LNCAP (cell line): ENCODE data around the gene NEURL2.

Experiments used
- TF ChIP-seq, protein P1 (sequence below): fragments of 450-650 bp; IDR thresholded peaks from 2 replicates; pipeline ENCODE4 v1.5.1; 2017; ENCODE audit warnings: mild to moderate bottlenecking

Gene NEURL2

DNA sequence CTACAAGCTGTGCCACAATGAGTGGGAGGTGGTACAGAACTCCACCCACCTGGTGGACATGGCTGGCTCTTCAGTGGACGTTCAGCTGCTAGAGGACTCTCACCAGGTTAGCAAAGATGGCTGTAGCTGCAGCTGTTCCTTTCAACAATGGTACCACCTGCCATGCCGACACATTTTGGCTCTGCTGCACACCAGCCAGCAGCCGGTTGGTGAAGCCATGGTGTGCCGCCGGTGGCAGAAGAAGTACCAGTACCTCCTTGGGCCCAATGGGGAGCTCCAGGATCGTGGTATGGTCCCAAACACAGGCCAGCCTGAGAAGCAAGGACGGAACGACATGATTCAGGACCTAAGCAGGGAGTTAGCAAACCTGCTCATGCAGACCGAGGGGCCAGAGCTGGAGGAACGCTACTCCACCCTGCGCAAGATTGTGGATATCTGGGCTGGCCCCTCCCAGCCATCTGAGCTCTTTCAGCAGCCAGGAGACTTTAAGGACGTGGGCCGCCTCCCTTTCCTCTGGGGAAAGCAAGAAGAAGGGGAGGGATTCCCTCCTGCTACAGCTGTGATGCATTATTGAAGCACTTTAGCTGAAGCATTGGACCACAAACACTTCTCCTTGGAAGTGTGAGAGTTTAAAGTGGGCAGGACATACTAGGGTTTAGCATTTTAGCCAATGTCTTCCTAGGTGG is 12.8 kb downstream of the NEURL2 start:
- TF ChIP-seq, protein P1, sequence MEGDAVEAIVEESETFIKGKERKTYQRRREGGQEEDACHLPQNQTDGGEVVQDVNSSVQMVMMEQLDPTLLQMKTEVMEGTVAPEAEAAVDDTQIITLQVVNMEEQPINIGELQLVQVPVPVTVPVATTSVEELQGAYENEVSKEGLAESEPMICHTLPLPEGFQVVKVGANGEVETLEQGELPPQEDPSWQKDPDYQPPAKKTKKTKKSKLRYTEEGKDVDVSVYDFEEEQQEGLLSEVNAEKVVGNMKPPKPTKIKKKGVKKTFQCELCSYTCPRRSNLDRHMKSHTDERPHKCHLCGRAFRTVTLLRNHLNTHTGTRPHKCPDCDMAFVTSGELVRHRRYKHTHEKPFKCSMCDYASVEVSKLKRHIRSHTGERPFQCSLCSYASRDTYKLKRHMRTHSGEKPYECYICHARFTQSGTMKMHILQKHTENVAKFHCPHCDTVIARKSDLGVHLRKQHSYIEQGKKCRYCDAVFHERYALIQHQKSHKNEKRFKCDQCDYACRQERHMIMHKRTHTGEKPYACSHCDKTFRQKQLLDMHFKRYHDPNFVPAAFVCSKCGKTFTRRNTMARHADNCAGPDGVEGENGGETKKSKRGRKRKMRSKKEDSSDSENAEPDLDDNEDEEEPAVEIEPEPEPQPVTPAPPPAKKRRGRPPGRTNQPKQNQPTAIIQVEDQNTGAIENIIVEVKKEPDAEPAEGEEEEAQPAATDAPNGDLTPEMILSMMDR: no peak

DNA sequence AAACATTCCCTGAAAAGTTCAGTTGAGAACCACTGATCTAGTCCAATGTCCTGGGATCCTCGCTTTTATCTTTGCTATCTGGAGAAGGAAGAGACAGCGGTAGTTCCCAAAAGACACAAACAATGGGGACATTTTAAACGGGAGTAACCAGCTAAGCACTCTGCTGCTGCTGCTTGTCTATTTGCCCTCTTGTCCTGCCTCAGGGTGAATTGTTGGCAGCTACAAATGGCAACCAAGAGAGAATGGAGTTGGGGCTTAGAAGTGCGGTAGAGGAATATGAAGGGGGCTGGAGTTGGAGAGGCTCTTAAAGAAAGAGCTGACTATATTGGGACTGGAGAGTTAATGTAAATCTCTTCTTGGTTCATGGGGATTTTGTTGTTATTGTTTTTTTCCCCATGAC is 16.4 kb downstream of the NEURL2 start:
- TF ChIP-seq, protein P1: no peak

DNA sequence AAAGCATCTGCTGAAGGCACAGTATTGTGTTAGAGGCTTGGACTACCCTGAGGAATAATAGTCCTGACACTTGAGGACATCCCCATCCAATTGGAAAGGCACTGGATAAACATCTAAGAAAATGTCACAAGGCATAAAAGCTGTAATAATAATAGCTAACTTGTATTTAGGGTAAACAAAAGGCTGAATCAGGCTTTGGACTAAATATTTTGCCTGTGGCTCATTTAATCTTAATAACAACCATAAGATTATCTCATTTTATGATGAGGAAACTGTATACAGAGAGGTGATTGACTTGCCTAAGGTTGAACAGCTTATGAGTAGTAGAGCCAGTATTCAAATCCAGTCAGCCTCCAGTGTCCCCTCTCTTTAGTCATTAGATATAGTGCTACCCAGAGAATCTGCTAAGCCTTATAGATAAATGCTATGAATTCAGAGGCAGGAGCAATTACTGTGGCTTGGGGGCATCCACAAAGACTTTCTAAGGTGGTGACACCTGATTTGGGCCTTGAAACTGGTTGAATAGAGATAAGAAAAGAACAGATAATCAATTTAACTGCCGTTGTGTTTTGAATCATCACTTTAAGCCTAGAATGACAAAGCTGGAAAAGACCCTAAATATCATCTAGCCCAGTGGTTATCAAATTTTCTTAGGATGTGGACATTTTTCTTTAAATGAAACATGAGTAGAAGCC is 17.5 kb downstream of the NEURL2 start:
- TF ChIP-seq, protein P1: no peak

DNA sequence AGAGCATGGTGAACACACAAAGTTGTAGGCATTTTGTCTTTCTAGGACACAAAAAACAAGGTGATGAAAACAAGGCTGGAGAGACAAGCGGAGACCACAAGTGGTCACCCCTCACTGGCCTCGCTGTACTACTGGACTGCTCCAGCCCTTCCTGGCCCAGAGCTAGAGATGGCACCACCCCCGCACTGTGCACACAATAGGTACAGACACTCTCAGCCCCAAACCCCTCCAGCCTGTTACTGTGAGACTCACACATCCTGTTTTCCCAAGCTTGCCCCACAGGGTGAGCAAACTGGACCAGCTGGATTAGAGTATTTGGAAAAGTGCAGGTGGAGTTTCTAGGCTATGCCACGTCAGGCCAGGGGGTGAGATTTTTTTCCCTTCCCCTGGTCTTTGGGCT is 18.4 kb downstream of the NEURL2 start:
- TF ChIP-seq, protein P1: no peak

DNA sequence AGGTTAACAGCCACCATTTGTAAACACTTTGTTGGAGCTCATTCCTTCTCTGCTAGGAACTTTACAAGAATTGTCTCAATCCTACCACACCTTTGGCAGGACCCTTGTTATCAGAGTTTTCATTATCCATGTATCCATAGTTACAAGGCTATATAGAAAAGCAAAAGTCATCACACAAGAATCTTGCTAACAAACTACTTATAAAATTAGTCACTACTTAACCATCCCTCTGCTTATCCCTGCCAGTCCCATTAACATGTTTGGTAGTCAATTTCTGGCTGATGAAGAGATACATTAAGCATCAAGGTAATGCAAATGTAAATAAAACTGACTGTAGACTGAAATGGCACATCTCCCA is 23.2 kb downstream of the NEURL2 start:
- TF ChIP-seq, protein P1: no peak

DNA sequence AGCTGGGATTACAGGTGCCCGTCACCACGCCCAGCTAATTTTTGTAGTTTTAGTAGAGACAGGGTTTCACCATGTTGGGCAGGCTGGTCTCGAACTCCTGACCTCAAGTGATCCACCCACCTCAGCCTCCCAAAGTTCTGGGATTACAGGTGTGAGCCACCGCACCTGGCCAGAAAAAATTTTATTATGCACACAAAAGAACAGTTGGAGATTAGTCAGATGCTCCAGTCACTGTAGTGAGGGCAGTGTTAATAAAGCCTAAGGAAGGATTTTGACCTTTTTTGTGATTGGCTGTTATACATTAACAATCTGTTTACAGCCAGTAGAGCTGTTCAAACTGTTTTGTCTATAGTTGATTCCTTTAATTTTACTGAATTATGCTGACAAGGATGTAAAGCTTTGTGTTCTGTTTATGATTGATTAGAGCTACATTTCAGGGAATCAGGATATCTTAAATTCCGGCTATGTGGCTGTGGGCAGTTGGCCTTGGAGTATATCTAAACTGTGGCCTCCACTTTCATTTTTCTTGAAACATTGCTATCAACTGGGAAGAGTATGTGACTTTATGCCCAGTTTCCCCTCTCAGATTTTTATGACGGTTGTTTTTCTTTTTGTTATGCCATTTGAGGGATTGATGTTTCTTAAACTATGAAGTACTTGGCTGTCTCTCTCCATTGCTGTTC is 23.7 kb downstream of the NEURL2 start:
- TF ChIP-seq, protein P1: no peak

DNA sequence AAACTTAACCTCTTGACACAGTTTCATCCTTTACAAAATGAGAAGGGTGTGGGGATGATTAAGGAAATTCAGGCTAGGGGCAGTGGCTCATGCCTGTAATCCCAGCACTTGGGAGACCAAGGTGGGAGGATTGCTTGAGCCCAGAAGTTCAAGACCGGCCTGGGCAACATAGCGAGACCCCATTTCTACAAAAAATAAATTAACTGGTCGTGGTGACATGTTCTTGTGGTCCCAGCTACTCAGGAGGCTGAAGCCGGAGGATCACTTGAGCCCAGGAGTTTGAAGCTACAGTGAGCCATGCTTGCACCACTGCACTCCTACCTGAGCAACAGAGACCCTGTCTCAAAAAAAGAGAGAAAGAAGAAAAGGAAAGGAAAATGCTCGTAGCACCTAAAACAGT is 24.6 kb downstream of the NEURL2 start:
- TF ChIP-seq, protein P1: no peak
